ENCODE data around the gene PAF1. TPM values are rescaled to one million over a fixed set of nuclear protein-coding genes. Genes with fewer than 3 reads are reported as not detected.

Gene PAF1
- total and polyA plus RNA-seq, 4 donors: 13.7 to 29.4 (median 18.9) TPM

DNA sequence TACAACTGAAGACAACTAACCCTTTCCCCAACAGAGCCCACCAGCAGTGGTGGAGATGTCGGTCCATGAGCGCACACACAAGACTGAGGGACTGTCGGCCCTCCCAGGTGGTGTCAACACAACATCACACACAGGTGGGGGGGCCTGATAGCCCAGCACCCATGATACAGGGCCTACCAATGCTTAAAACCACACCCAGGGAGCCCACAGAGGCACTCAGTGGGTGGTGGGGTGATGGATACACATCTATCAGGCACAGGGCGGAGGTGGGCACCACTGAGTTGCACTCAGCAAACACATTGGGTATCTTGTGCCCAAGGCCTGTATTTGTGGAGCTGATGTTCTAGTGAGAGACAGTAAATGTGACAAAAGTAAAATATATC lies 8.8 kb upstream of the PAF1 start:
- no peak overlapping the region for H3K9ac ChIP-seq (ENCODE audit: low read depth in 1 of 2, low read length in 2 of 2)
- 99% methylated on average over 4 of the region's 4 CpGs for WGBS
- TF ChIP-seq NR2F2 (IDR thresholded peaks at IDR 0.05) (no peak), HNF4A (conservative IDR thresholded peaks at IDR 0.05) (no peak), TAF1 (conservative IDR thresholded peaks at IDR 0.05) (no peak), GABPA (IDR thresholded peaks at IDR 0.05 in 1 of 2, conservative IDR thresholded peaks at IDR 0.05 in 1 of 2) (no peak), RXRA (IDR thresholded peaks at IDR 0.05) (no peak), FOXA2 (IDR thresholded peaks at IDR 0.05) (no peak), HNF4G (IDR thresholded peaks at IDR 0.05) (no peak), SP1 (IDR thresholded peaks at IDR 0.05) (no peak), EGR1 (IDR thresholded peaks at IDR 0.05; ENCODE audit: low read depth in 2 of 2) (no peak), JUND (IDR thresholded peaks at IDR 0.05) (no peak), YY1 (IDR thresholded peaks at IDR 0.05) (no peak), MAX (IDR thresholded peaks at IDR 0.05) (no peak), RAD21 (IDR thresholded peaks at IDR 0.05) (no peak), FOXA1 (IDR thresholded peaks at IDR 0.05) (no peak), ATF3 (IDR thresholded peaks at IDR 0.05) (no peak)
- TF ChIP-seq, protein P1, sequence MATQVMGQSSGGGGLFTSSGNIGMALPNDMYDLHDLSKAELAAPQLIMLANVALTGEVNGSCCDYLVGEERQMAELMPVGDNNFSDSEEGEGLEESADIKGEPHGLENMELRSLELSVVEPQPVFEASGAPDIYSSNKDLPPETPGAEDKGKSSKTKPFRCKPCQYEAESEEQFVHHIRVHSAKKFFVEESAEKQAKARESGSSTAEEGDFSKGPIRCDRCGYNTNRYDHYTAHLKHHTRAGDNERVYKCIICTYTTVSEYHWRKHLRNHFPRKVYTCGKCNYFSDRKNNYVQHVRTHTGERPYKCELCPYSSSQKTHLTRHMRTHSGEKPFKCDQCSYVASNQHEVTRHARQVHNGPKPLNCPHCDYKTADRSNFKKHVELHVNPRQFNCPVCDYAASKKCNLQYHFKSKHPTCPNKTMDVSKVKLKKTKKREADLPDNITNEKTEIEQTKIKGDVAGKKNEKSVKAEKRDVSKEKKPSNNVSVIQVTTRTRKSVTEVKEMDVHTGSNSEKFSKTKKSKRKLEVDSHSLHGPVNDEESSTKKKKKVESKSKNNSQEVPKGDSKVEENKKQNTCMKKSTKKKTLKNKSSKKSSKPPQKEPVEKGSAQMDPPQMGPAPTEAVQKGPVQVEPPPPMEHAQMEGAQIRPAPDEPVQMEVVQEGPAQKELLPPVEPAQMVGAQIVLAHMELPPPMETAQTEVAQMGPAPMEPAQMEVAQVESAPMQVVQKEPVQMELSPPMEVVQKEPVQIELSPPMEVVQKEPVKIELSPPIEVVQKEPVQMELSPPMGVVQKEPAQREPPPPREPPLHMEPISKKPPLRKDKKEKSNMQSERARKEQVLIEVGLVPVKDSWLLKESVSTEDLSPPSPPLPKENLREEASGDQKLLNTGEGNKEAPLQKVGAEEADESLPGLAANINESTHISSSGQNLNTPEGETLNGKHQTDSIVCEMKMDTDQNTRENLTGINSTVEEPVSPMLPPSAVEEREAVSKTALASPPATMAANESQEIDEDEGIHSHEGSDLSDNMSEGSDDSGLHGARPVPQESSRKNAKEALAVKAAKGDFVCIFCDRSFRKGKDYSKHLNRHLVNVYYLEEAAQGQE (IDR thresholded peaks at IDR 0.05): no peak
- TF ChIP-seq, protein P2, sequence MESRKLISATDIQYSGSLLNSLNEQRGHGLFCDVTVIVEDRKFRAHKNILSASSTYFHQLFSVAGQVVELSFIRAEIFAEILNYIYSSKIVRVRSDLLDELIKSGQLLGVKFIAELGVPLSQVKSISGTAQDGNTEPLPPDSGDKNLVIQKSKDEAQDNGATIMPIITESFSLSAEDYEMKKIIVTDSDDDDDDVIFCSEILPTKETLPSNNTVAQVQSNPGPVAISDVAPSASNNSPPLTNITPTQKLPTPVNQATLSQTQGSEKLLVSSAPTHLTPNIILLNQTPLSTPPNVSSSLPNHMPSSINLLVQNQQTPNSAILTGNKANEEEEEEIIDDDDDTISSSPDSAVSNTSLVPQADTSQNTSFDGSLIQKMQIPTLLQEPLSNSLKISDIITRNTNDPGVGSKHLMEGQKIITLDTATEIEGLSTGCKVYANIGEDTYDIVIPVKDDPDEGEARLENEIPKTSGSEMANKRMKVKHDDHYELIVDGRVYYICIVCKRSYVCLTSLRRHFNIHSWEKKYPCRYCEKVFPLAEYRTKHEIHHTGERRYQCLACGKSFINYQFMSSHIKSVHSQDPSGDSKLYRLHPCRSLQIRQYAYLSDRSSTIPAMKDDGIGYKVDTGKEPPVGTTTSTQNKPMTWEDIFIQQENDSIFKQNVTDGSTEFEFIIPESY (IDR thresholded peaks at IDR 0.05): no peak
- TF ChIP-seq, protein P3, sequence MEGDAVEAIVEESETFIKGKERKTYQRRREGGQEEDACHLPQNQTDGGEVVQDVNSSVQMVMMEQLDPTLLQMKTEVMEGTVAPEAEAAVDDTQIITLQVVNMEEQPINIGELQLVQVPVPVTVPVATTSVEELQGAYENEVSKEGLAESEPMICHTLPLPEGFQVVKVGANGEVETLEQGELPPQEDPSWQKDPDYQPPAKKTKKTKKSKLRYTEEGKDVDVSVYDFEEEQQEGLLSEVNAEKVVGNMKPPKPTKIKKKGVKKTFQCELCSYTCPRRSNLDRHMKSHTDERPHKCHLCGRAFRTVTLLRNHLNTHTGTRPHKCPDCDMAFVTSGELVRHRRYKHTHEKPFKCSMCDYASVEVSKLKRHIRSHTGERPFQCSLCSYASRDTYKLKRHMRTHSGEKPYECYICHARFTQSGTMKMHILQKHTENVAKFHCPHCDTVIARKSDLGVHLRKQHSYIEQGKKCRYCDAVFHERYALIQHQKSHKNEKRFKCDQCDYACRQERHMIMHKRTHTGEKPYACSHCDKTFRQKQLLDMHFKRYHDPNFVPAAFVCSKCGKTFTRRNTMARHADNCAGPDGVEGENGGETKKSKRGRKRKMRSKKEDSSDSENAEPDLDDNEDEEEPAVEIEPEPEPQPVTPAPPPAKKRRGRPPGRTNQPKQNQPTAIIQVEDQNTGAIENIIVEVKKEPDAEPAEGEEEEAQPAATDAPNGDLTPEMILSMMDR (IDR thresholded peaks at IDR 0.05; ENCODE audit: low read depth, low read length, missing input control): no peak
- no peaks in the 10 kb centered on the region for H3K9me3 ChIP-seq (ENCODE audit: control insufficient read depth in 4 of 4, low read length in 3 of 4)
- H3K27ac ChIP-seq (ENCODE audit: low read depth in 1 of 2, low read length in 2 of 2): peak overlapping the region; percentile 75 to 98
- no peak overlapping the region for H3K4me3 ChIP-seq (ENCODE audit: low read depth in 1 of 3, low read length in 3 of 3)
- H3K4me1 ChIP-seq (ENCODE audit: control insufficient read depth in 4 of 4, insufficient read depth in 4 of 4, low read length in 3 of 4): peaks cover 21 to 47% (median 32%) of the 10 kb centered on the region in 4 donors
- no peaks in the 10 kb centered on the region for H3K27me3 ChIP-seq (ENCODE audit: control insufficient read depth in 4 of 4, insufficient read depth in 4 of 4, low read length in 3 of 4)
- H3K36me3 ChIP-seq (ENCODE audit: control insufficient read depth in 4 of 4, insufficient read depth in 3 of 4, low read depth in 1 of 4, low read length in 3 of 4): peaks cover 0 to 3% (median 0%) of the 10 kb centered on the region in 4 donors
- DNase-seq (ENCODE audit: low spot score): no peak

All from liver (tissue), 9 donors.